Measurements from ENCODE around the gene ABHD17A. TPM values are rescaled to one million over a fixed set of nuclear protein-coding genes. Genes with fewer than 3 reads are reported as not detected.

The ABHD17A gene
- total and polyA plus RNA-seq, 2 of the 8 experiments (the other 6 are each of a cell fraction or from before 2014, with no cell fraction given): 41.2 to 87.4 TPM

DNA sequence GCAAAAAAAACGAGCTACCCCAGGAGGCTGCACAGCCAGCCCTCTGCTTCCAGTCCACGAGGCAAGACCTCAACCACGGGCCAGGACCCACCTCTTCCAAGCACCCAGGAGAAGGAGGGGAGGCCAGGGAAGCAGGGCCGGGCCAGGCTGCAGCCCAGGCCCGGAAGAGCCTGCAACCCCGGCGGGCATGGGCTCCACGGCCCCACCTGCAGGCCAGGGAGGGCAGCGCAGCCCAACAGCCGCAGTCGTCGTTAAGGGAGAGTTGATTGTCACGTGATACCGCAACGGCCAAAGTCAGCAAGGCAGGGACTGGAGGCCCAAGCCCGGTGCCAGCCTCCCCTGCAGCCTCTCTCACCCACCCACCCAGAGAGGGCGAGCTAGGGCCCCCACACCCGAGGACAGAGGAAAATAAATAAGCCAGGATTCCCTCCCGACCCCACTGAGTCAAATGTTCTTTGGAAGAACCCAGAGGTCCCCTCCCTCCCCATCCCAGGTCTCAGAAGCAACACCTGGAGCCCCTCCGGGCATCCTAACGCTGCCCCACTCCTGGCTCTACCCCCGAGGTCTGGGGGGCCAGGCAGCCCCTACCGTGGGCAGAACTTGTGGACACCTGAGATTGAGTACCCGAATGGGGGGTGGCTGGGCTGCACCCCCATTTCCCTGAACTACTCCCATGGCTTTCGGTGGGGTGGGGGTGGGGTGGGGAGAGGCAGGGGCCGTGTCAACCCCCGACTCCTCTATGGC, 31.8 kb downstream of the ABHD17A start (continued):
- no peak for TF ChIP-seq SUZ12 (IDR thresholded peaks at IDR 0.05; ENCODE audit: low read length)
- TF ChIP-seq, protein P1, sequence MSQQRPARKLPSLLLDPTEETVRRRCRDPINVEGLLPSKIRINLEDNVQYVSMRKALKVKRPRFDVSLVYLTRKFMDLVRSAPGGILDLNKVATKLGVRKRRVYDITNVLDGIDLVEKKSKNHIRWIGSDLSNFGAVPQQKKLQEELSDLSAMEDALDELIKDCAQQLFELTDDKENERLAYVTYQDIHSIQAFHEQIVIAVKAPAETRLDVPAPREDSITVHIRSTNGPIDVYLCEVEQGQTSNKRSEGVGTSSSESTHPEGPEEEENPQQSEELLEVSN (IDR thresholded peaks at IDR 0.05): no peak
- peak; percentile 38; the same call in 1 of the 2 replicates for TF ChIP-seq YY1 (IDR thresholded peaks at IDR 0.05; ENCODE audit: low read depth, low read length)
- TF ChIP-seq, protein P2, sequence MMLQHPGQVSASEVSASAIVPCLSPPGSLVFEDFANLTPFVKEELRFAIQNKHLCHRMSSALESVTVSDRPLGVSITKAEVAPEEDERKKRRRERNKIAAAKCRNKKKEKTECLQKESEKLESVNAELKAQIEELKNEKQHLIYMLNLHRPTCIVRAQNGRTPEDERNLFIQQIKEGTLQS (IDR thresholded peaks at IDR 0.05; ENCODE audit: insufficient read depth, low read depth, low read length): peak; percentile 40; the same call in 1 of the 2 replicates
- TF ChIP-seq KDM1A (IDR thresholded peaks at IDR 0.05; ENCODE audit: borderline replicate concordance, low read length): peak; percentile 49; the same call in 1 of the 2 replicates
- peak; percentile 66; the same call in 1 of the 2 replicates for TF ChIP-seq CREB1 (IDR thresholded peaks at IDR 0.05)
- TF ChIP-seq TEAD4 (IDR thresholded peaks at IDR 0.05; ENCODE audit: low read depth, low read length): no peak
- no peak for TF ChIP-seq ASH2L (IDR thresholded peaks at IDR 0.05; ENCODE audit: low read length)
- TF ChIP-seq BACH1 (IDR thresholded peaks at IDR 0.05; ENCODE audit: low read length): no peak
- TF ChIP-seq, protein P3, sequence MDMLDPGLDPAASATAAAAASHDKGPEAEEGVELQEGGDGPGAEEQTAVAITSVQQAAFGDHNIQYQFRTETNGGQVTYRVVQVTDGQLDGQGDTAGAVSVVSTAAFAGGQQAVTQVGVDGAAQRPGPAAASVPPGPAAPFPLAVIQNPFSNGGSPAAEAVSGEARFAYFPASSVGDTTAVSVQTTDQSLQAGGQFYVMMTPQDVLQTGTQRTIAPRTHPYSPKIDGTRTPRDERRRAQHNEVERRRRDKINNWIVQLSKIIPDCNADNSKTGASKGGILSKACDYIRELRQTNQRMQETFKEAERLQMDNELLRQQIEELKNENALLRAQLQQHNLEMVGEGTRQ (IDR thresholded peaks at IDR 0.05; ENCODE audit: low read length): peak; percentile 90
- TF ChIP-seq SIX5 (IDR thresholded peaks at IDR 0.05; ENCODE audit: low read depth, low read length): no peak
- no peak for TF ChIP-seq JUN (IDR thresholded peaks at IDR 0.05; ENCODE audit: low read depth, low read length)
- TF ChIP-seq CHD2 (IDR thresholded peaks at IDR 0.05; ENCODE audit: low read length): no peak
